Tibial nerve (tissue), 4 donors: ENCODE measurements around the gene STPG3. TPM values are rescaled to one million over a fixed set of nuclear protein-coding genes. Genes with fewer than 3 reads are reported as not detected.

Experiments
- DNase-seq, 2 donors: peaks; one replicate each; pipeline ENCODE4 v3.0.0-alpha.2; 2019; ENCODE audit warnings: low spot score in 2 of 2
- H3K27ac ChIP-seq, 4 donors: fragments of 200-600 bp; sonication (generic) in 3 of 4; one replicate each; pipeline ENCODE4 v1.5.1; 2017 to 2019; ENCODE audit warnings: mild to moderate bottlenecking in 1 of 4
- H3K27me3 ChIP-seq, 2 donors: fragments of 200-600 bp; sonication (generic) in 1 of 2; one replicate each; pipeline versions ENCODE4 v1.5.1 to v1.6.0; 2017 to 2019
- H3K36me3 ChIP-seq, 3 donors: fragments of 200-600 bp; sonication (generic); one replicate each; pipeline ENCODE4 v1.5.1; 2018 to 2019
- H3K4me1 ChIP-seq, 4 donors: fragments of 200-600 bp; sonication (generic) in 3 of 4; one replicate each; pipeline ENCODE4 v1.5.1; 2017 to 2019
- H3K4me3 ChIP-seq, 4 donors: fragments of 200-600 bp; sonication (generic) in 3 of 4; one replicate each; pipeline ENCODE4 v1.5.1; 2017 to 2019; ENCODE audit warnings: mild to moderate bottlenecking in 1 of 4, moderate library complexity in 1 of 4
- H3K9me3 ChIP-seq, 4 donors: fragments of 200-600 bp; sonication (generic) in 3 of 4; one replicate each; pipeline ENCODE4 v1.5.1; 2017 to 2019
- POLR2A ChIP-seq, 2 donors: fragments of 450-650 bp; IDR thresholded peaks; one replicate each; pipeline ENCODE4 v1.6.1; 2017; ENCODE audit warnings: antibody characterized with exemption in 2 of 2, mild to moderate bottlenecking in 2 of 2, moderate library complexity in 2 of 2
- WGBS, 2 donors: methylation state at CpG; one replicate each; pipeline ENCODE4 v1.1.5; 2018; 5-methylcytosine and 5-hydroxymethylcytosine counted together
- total RNA-seq, 4 donors: library from RNA; depleted of rRNA; stranded (reverse); fragments of >200 nt; gene quantifications; one replicate each; pipeline ENCODE4 v1.1.0, GENCODE V29; 2016
- TF ChIP-seq, protein P1 (sequence below), 5 experiments: fragments of 200-600 bp in 3 of 5; fragments of 450-650 bp in 2 of 5; sonication (generic) in 3 of 5; IDR thresholded peaks; one replicate each; pipeline ENCODE4 v1.5.1; 2016 to 2019; ENCODE audit warnings: antibody characterized with exemption in 5 of 5, mild to moderate bottlenecking in 3 of 5, moderate library complexity in 2 of 5

Gene STPG3
- total RNA-seq, 4 donors from 2014 or later, result not detected

DNA sequence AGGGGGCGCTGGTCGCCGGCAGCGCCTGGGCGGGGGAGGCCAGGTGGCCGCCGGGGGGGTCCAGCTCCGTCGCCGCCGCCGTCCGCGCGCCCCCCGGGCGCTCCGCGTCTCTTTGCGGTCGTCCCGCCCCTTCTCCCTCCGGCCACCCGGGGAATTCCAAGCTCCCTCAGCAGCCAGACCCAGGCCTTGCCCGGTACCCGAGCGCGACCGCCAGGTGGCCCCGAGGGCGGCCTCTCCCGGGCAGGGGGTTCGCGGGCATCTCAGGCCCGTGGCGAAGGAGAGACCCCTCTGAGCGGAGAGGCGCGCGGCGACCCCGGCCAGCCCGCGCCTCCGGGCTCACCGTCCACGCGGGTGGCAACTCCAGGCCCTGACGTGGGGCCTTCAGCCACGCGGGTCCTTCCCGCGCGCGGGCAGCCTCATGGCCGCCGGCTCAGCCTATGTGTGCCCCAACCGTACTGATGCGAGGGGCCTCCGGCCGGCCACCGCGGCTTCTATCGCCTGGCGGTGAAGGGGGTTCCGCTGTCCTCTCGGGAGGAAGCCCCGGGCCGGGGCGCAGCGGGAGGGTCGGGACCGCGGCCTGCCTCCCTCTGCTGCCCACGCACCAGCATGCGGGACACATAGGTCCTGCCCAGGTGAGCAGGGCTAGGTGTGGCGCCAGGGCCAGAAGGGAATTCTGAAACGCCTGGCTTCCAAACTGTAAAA lies 51.5 kb downstream of the STPG3 start:
- H3K27ac ChIP-seq, result peak overlapping the region in 3 of 4 donors; percentile 76 to 86 (median 81)
- peak overlapping the region; percentile 3 to 56 (median 36) for H3K4me3 ChIP-seq
- no peaks in the 10 kb centered on the region for H3K9me3 ChIP-seq
- peaks cover 3 to 88% of the 10 kb centered on the region in 2 donors for H3K27me3 ChIP-seq
- no peak for DNase-seq
- H3K36me3 ChIP-seq, result no peaks in the 10 kb centered on the region
- TF ChIP-seq POLR2A (IDR thresholded peaks at IDR 0.05), result no peak
- TF ChIP-seq, protein P1, sequence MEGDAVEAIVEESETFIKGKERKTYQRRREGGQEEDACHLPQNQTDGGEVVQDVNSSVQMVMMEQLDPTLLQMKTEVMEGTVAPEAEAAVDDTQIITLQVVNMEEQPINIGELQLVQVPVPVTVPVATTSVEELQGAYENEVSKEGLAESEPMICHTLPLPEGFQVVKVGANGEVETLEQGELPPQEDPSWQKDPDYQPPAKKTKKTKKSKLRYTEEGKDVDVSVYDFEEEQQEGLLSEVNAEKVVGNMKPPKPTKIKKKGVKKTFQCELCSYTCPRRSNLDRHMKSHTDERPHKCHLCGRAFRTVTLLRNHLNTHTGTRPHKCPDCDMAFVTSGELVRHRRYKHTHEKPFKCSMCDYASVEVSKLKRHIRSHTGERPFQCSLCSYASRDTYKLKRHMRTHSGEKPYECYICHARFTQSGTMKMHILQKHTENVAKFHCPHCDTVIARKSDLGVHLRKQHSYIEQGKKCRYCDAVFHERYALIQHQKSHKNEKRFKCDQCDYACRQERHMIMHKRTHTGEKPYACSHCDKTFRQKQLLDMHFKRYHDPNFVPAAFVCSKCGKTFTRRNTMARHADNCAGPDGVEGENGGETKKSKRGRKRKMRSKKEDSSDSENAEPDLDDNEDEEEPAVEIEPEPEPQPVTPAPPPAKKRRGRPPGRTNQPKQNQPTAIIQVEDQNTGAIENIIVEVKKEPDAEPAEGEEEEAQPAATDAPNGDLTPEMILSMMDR (IDR thresholded peaks at IDR 0.05), result peak in 4 of 5 experiments; percentile 23 to 72 (median 61)
- 10% methylated on average over 17 to 23 of the region's 78 CpGs for WGBS, 2 donors
- H3K4me1 ChIP-seq, result peaks cover 0 to 90% (median 46%) of the 10 kb centered on the region in 4 donors

Other genes starting within 250 kb of the STPG3 start
- 100 to 1,000 TPM; 136 to 291 (median 196) TPM for gene ABCA2, start 223.0 kb upstream of the STPG3 start, total RNA-seq
- under 1 TPM in 1 of 4 donors, not detected in 3; 0.60 TPM for gene FUT7, start 219.2 kb upstream of the STPG3 start, total RNA-seq
- 100 to 1,000 TPM in 3 of 4 donors, 10 to 100 TPM in 1; 80.6 to 269 (median 182) TPM for gene NPDC1, start 205.1 kb upstream of the STPG3 start, total RNA-seq
- 10 to 100 TPM in 3 of 4 donors, 1 to 10 TPM in 1; 7.0 to 21.0 (median 18.1) TPM for gene ENTPD2, start 197.2 kb upstream of the STPG3 start, total RNA-seq
- gene SAPCD2, start 180.7 kb upstream of the STPG3 start, total RNA-seq, result under 1 TPM in 2 of 4 donors, not detected in 2; 0.22 to 0.90 TPM
- 10 to 100 TPM in 2 of 4 donors, 1 to 10 TPM in 2; 8.1 to 20.7 (median 12.3) TPM for gene UAP1L1, start 173.8 kb upstream of the STPG3 start, total RNA-seq
- gene MAN1B1, start 164.3 kb upstream of the STPG3 start, total RNA-seq, result 10 to 100 TPM; 47.3 to 58.1 (median 52.1) TPM
- 100 to 1,000 TPM in 3 of 4 donors, 10 to 100 TPM in 1; 74.7 to 272 (median 145) TPM for gene DPP7, start 136.6 kb upstream of the STPG3 start, total RNA-seq
- under 1 TPM in 1 of 4 donors, not detected in 3; 0.21 TPM for gene GRIN1, start 112.1 kb upstream of the STPG3 start, total RNA-seq
- gene LRRC26, start 81.2 kb upstream of the STPG3 start, total RNA-seq, result not detected
- gene TMEM210, start 79.2 kb upstream of the STPG3 start, total RNA-seq, result not detected
- gene ANAPC2, start 62.7 kb upstream of the STPG3 start, total RNA-seq, result 10 to 100 TPM; 41.6 to 73.0 (median 58.9) TPM
- 10 to 100 TPM; 37.3 to 73.9 (median 53.5) TPM for gene SSNA1, start 62.6 kb upstream of the STPG3 start, total RNA-seq
- gene TPRN, start 50.5 kb upstream of the STPG3 start, total RNA-seq, result 10 to 100 TPM in 1 of 4 donors, 1 to 10 TPM in 3; 6.8 to 12.3 (median 8.9) TPM
- 10 to 100 TPM; 23.1 to 47.9 (median 30.0) TPM for gene TMEM203, start 45.6 kb upstream of the STPG3 start, total RNA-seq
- 10 to 100 TPM in 3 of 4 donors, 1 to 10 TPM in 1; 9.4 to 20.1 (median 14.3) TPM for gene NDOR1, start 45.6 kb upstream of the STPG3 start, total RNA-seq
- gene RNF208, start 29.0 kb upstream of the STPG3 start, total RNA-seq, result 1 to 10 TPM in 3 of 4 donors, under 1 TPM in 1; 0.63 to 8.1 (median 1.5) TPM
- not detected for gene CYSRT1, start 26.1 kb upstream of the STPG3 start, total RNA-seq
- not detected for gene RNF224, start 23.8 kb upstream of the STPG3 start, total RNA-seq
- not detected for gene SLC34A3, start 20.4 kb upstream of the STPG3 start, total RNA-seq
- 100 to 1,000 TPM; 102 to 190 (median 161) TPM for gene TUBB4B, start 10.0 kb upstream of the STPG3 start, total RNA-seq
- 10 to 100 TPM; 29.7 to 52.0 (median 38.7) TPM for gene NELFB, start 4.0 kb downstream of the STPG3 start, total RNA-seq
- gene TOR4A, start 26.4 kb downstream of the STPG3 start, total RNA-seq, result 10 to 100 TPM in 1 of 4 donors, 1 to 10 TPM in 3; 3.3 to 11.4 (median 4.3) TPM
- gene NRARP, start 51.0 kb downstream of the STPG3 start, total RNA-seq, result 10 to 100 TPM in 1 of 4 donors, 1 to 10 TPM in 3; 3.1 to 13.5 (median 3.9) TPM
- 10 to 100 TPM; 27.6 to 99.9 (median 55.2) TPM for gene EXD3, start 171.9 kb downstream of the STPG3 start, total RNA-seq
- gene NOXA1, start 172.1 kb downstream of the STPG3 start, total RNA-seq, result 10 to 100 TPM in 2 of 4 donors, 1 to 10 TPM in 2; 6.3 to 11.4 (median 10.1) TPM
- not detected for gene ENTPD8, start 190.1 kb downstream of the STPG3 start, total RNA-seq
- gene NSMF, start 208.0 kb downstream of the STPG3 start, total RNA-seq, result 100 to 1,000 TPM; 219 to 297 (median 270) TPM